Dedifferentiated amniotic fluid mesenchymal stem cell (primary cell): ENCODE measurements around the gene AP3D1.

Source experiments
- DNase-seq: peaks from one replicate; pipeline ENCODE4 v3.0.0-alpha.2; 2016; ENCODE audit errors: extremely low spot score

AP3D1 gene

DNA sequence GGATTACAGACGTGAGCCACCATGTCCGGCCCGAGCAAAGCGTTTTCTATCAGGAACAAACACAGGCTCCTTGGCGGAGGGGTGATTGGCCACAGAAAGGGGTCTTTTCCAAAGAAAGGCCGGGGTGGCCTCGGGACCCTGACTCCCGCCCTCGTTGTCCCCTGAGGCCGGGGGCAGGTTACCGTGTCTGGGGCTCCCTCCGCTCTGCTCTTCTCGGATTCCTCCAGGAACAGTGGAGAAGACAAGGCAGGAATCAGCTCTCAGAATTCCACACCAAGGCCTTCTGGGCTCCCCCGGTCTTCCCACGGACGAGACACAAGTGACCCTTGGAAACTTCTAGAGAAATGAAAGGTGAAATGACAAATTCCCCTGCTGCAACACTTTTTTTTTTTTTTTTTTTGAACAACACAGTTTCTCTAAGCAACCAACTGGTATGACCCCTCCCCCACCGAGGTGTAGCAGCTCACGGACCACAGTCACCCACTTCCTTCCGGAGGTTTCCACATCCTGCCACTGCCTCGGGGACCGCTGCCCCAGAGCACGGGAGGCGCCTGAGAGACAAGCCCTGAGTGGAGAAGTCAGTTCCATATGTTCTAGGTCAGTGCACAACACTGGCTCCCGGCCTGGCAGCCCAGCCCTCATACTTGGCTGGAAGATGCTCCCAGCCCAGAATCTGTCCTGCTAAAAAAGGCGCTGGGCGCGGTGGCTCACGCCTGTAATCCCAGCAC, 66.2 kb downstream of the AP3D1 start:
- no peak for DNase-seq

DNA sequence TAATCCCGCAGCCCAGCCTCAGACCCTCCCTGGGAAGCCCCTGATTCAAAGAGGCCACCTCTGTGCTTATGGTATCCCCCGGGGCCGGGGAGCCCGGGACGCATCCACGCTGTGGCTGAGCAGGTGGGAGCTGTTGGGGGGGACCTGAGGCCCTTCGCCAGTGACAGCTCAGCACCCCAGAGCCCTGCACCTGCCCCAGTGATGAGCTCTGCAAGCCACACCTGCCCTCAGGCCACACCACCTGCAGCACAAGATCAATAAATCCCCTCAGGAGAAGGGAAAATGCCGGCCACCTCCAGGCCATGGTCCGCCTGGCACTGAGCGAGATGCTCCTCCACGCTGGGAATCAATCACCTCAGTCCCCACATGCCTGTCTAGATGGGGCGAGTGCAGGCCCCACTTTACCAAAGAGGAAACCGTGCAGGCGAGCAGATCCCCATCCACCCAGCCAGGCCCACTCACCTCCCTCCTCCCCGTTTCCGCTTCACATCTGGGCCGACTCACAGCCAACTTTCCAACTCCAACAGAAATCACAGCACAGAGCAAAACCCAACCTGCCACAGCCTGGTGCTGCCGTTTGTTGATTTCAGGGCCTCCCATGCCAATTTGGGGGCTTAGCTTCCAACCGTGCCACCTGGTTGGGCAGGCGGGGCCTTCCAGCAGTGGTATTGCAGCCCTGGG, 68.1 kb downstream of the AP3D1 start:
- no peak for DNase-seq

DNA sequence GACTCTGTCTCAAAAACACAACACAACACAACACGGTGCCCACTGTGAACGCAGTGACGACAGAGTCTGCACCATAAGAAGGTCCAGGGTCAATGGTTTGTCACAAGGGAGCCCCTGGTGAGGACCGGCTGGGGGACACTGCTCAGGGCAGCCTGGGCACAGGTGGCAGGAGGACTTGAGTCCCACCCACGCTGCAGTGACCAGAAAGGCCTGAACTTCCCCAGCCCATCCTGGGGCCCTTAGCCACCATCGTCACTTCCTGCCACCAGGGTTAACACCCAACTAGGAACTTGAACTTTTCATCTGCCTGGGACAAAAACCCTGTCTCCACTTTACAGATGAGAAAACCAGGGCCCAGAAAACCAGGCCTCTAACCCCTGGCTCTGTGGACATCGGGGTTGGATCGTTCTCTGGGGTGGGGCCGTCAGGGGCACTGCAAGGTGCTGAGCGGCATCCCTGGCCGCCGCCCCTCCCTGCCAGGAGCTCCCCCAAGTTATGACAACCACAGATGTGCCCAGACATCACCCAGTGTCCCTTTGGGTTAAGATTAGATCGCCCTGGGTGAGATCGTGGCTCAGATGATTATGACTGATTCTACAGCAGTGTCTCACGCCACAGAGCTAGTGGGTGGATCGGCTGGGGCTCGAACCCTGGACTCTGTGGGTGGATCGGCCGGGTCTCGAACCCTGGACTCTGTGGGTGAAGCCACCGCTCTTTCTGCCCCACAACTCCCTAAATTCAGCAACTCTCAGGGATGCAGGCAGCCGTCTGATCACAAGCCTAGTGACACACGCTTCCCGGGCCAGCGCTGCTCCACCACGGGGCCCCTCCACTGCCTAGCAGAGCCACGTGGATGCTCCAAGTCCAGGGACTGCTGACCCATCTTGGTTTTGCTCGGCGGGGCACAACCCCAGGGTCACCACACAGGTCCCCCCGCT, 69.2 kb downstream of the AP3D1 start:
- no peak for DNase-seq

DNA sequence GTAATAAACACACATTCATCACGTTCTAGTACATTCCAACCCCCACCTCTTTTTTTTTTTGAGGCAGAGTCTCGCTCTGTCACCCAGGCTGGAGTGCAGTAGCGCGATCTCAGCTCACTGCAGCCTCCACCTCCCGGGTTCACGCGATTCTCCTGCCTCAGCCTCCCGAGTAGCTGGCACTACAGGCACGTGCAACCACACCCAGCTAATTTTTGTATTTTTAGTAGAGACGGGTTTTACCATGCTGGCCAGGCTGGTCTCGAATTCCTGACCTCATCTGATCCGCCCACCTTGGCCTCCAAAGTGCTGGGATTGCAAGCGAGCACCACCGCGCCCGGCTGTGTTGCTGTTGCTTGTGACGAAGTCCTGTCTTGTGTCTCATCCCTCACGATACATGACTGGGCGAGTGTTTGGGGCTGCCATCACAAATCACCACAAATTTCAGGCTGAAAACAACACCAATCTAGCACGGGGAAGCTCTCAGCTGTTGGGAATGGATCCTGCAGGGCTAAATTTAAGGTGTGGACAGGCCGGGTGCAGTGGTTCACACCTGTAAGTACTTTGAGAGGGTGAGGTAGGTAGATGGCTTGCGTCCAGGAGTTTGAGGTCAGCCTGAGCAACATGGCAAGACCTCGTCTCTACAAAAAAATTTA, 70.9 kb downstream of the AP3D1 start:
- no peak for DNase-seq

DNA sequence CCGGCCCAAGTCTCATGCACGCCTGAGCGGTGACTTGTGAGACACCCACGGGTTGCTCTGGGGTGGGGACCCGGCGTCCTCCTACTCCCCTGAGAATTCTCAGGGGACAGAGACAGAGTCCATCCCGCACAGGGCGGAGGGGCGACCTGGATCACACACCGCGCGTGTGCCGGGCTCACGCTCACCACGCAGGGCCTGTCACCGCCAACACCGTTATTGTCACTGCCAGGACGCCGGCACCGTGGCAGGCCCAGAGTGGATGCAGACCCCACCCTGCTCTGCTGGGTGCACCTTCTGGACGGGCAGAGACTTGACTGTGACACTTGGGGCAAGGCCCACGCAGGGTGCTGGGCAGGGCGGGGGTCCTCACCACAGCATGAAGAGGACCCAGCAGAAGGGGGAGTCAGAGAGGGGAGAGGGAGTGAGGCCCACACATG, 71.5 kb downstream of the AP3D1 start:
- no peak for DNase-seq

DNA sequence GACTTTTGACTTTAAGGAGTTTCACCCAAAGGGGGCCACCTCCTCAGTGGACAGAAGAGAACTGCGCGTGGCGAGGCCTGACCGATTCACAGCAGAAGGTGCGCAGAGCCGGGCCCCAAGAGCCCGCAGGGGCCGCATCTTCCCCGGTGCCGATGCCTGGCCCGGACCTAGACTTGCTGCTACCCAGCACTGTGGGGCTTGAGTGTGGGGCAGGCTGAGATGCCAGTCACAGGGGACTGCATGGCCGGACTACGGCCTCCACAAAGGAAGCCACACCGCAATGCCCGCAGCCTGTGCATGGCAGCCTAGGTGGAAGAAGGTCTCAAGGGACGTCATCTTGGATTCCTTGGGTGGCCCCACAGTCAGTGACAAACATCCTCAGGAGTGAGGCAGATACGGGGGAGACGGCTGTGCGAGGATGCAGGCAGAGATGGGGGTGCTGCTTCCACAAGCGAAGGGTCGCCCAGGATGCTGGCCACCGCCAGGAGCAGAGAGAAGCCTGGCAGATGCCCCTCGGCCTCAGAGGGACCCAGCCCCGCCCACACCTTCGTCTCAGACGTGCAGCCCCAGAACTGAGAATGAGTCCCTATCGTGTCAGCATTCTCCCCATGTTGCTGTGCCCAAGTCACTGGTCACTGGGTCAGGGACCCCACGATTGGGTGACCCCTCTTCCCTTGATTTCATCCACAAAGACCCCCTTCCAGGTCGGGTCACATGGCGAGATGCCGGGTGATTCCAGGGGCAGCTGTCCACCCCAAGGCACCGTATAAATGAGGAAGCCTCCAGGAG, 72.1 kb downstream of the AP3D1 start:
- no peak for DNase-seq

DNA sequence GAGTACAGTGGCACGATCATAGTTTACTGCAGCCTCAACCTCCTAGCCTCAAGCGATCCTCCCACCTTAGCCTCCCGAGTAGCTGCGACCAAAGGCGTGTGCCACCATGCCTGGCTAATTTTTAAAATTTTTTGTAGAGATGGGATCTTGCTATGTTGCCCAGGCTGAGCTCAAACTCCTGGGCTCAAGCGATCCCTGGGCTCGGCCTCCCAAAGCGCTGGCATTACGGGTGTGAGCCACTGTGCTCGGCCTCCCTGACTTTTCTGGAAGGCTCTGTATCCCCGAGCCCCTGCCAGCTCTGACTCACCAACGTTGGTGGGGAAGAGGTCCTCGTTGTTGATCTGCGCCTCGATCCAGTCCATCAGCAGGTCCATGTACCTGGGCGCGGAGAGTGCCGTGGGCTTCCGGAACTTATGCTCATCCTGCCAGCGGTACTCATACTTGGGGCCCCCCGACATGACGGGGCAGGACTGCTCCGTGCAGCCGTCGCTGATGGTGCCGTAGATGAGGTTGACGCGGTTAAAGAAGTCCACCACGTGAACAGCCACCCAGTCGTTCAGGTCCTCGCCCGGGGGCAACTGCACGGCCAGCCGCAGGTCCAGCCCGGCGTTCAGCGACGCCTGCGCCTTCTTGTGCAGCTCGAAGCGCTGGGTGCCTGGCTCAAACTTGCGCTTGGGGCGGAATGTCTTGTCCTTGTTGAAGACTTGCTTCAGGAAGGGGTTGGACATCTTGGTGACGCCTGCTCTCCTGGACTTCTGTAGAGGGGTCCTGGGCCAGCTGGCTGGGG, 73.3 kb downstream of the AP3D1 start:
- DNase-seq: no peak

DNA sequence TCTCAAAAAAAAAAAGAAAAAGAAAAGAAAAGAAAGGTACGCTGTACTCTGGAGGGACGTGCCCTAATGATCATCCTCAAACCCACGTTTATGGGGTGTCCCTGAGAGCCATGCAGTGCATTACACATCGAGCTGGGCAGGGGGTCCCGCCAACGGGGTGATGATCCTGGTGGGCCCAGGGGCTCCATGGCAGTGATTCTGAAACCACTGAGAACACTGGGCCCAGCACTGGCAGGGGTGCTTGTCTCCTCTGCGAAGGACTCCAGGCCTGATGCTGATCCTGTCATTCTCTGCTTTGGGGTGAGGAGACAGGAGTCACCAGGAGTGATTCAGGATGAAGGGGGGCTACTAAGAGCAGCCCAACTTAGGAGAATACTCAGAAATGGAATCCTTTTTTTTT, 74.0 kb downstream of the AP3D1 start:
- no peak for DNase-seq

DNA sequence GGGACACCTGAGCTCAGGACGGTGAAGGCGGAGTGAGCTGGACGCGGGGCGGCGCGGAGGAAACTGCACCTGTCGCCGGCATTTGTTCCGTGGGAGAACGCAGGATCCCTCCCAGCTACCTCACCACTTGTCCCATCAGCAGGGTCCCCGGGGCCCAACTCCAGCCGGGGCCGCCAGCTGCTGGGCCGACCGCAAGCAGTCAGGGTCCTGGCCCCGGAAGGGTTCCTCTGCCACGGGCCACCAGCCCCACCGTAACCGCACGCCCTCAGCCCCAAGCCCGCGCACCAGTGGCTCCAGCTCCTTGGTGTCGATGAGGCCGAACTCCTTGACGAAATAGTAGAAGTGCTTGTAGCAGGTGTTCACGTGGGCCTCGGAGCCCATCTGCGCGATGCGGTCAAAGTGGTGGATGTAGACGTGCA, 74.8 kb downstream of the AP3D1 start:
- no peak for DNase-seq

DNA sequence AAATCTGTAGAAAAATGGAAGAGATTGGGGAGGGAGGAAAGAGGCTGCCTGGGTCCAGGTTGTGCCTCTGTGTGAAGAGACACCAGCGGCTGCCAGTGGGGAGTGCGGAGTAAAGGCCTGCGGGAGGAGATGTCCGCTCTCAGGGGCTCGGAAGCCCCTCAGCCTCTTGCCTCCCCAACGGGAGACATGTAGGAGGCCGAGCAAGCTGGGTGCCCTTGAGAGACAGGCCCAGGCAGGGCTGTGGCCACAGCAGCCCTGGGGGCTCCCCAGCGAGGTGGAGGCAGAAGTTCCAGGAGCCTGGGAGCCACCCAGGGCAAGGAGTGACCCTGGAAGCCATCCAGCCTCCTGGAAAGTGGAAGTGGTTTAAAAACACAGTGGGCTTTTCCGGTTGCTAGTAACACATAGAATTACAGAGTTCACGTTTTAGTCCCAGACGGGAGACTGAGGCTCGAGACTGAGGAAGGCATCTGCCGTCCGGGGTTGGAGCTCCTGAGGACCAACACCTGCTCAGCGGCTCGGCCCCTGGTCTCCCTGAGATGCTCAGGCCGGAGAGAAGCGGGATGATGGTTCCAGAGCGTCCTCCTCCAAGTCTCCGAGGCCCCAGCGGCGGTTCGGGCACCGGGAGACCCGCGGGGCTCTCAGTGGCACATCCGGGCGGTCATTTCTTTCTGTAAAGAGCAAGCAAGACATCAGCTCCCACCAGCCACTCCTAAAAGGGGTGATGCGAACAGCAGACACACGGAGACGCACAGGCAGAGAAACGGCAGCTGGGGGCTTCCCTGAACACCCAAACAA, 78.4 kb downstream of the AP3D1 start:
- no peak for DNase-seq

DNA sequence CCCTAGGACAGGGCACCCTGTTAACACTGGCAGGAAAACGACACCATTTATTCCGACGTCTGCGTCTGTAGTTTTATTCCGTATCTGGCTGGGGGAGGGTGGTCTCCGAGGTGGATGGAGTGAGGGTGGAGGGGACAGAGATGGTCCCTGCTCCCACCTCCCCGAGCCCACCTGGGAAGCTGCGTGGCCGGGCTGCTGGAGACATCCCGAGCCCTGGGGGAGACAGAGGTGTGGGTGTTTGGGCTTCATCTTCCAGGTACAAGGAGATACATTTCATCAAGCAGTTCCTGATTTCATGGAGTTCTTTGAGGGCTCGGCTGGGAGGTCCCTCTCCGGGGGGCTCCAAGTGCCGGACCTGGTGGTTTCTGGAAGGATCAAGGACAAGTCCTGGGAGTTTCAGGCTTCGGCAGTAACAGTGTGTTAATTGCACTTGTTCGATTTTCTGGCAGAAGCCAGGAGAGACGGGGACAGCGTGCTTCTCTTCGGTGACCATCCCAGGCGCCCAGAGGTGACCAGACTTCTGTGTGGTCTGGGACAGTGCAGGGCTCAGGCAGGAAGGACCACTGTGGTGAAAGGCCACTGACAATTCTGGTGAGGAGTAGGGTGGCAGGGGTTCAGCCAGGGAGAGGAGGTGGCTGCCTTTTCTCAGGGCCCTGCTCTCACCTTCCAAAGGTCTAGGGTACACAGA, 80.2 kb downstream of the AP3D1 start:
- no peak for DNase-seq

DNA sequence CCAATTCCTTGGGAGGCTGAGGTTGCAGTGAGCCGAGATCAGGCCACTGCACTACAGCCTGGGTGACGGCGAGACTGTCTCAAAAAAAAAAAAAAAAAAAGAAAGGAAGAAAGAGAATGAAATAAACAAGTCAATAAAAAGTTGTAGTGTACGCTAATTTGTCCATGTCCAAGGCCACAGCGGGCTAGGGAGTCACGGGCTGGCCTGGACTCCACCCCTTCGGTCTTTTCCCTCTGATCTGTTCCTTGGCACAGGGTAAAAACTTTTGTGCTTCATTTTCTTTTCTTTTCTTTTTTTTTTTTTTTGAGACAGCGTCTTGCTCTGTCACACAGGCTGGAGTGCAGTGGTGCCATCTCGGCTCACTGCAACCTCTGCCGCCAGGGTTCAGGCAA, 80.9 kb downstream of the AP3D1 start:
- DNase-seq: no peak

DNA sequence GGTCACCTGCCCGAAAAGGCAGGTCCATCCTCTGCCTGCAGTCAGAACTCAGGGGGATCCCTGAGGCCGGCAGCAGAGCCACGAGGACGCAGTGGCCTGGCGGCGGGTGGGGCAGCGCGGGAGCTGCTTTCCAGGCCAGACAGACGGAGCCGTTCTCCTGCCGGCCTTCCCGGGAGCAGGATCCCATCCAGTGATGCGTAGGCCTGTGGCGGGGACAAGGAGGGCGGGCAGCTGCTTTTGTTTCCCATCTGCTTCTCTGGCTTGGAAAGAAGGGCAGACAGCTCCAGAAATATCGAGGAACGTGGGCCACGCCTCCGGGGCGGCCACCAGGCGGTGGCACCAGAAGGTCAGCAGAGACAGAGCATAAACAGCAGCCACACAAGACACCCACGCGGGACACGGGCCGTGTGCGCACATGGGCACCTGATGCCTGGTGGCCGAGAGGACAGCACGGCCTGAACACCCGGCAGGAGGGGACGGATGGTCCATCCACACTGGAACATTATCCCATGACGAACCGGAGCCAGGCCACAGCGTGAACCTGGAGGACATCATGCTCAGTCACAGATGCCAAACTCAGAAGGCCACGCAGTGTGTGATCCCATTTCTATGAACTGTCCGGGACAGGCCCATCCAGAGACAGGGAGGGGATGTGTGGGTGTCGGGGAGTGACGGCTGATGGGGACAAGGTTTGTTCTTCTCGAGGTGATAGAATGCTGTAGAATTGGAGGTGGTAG, 86.4 kb downstream of the AP3D1 start:
- no peak for DNase-seq

DNA sequence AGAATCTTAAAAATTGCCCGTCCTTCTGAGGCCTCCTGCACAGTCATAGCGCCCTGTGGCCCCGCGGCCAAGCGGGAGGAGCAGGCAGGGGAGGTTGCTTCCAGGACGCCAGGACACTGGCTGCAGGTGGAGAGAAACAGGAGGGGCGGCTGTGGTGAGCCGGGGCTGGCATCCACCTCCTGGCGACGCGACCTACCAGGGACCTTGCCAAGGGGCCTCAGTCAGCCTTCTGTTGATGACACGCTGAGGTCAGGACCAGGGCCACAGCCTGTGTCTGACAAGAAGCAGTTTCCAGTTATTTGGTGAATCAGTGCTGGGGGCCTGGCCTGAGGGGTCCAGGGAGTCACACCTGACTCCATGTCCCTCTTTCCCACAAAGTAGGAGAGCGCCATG, 87.0 kb downstream of the AP3D1 start:
- no peak for DNase-seq

DNA sequence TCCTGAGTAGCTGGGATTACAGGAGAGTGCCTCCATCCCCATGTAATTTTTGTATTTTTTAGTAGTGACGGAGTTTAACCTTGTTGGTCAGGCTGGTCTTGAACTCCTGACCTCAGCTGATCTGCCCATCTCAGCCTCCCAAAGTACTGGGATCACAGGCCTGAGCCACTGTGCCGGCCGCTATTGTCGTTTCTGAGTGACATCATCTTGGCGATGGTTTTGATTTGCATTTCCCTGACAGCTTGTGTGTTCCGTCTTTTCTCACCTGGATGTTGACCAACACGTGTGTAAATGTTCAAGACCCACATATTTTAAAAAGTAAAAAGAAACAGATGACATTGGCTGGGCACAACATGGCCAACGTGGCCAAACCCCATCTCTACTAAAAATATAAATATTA, 87.5 kb downstream of the AP3D1 start:
- no peak for DNase-seq

DNA sequence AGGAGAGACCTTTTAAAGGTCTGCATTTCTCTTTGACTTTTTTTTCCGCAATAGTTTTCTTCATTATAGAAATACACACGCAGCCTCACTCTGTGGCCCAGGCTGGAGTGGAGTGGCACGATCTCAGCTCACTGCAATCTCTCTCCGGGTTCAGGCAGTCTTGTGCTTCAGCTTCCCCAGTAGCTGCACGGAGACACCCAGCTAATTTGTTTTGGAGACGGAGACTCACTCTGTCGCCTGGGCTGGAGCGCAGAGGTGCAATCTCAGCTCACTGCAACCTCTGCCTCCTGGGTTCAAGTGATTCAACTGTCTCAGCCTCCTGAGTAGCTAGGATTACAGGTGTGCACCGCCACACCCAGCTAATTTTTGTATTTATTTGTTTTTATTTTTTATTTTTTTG, 88.6 kb downstream of the AP3D1 start:
- no peak for DNase-seq

DNA sequence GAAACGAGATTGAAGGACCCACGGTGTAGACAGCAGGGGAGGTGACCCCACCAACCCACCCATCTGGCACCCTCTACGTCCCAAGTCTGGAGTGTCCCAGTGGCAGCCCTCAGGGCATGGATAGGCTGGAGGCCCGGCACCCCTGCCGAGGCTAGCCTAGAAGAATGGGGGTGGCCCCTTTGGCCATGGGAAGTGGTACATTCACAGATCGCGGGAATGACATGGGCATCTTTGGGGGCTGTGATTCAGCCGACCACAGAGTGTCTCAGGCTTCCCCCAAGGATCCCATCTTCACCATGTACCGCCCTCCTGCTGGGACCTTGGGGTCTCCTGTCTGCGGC, 89.0 kb downstream of the AP3D1 start:
- no peak for DNase-seq
